GM18520 (cell line): ENCODE measurements around the gene NOLC1.

ENCODE experiments used
- ATAC-seq: cut with Tn5 transposase; IDR thresholded peaks from one replicate; pipeline ENCODE4 v1.9.1; 2021; ENCODE audit not compliant: unreplicated experiment

NOLC1 gene

GRCh38 chr10:102151774-102152544, at the start of gene NOLC1:
TSS of gene NOLC1 (plus strand) at chr10:102152389. CDS start at chr10:102152411, 22 bp downstream.
- peak; percentile 89 for ATAC-seq

DNA sequence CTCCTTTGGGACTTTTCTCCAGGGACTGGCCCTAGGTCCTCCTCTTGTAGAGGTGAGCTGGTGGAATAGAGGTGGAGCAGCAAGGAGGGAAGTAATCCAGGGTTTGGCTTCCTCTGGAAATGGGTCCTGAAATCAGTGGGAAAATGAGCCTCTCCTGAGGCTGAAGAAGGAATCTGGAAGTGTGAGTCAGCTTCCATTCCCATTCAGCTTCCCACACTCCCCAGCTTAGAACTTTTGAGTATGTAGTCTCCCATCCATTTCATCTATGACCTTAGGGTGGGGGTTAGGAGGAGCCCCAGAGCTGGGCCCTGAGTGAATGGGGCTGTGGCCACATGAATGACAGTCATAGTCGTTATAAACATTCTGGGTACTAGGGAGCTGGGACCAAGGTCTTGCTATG, 49.8 kb upstream of the NOLC1 start:
- ATAC-seq = no peak

- ATAC-seq = no peak
Measured at GRCh38 chr10:102106998-102107397, 45.2 kb upstream of the NOLC1 start.

DNA sequence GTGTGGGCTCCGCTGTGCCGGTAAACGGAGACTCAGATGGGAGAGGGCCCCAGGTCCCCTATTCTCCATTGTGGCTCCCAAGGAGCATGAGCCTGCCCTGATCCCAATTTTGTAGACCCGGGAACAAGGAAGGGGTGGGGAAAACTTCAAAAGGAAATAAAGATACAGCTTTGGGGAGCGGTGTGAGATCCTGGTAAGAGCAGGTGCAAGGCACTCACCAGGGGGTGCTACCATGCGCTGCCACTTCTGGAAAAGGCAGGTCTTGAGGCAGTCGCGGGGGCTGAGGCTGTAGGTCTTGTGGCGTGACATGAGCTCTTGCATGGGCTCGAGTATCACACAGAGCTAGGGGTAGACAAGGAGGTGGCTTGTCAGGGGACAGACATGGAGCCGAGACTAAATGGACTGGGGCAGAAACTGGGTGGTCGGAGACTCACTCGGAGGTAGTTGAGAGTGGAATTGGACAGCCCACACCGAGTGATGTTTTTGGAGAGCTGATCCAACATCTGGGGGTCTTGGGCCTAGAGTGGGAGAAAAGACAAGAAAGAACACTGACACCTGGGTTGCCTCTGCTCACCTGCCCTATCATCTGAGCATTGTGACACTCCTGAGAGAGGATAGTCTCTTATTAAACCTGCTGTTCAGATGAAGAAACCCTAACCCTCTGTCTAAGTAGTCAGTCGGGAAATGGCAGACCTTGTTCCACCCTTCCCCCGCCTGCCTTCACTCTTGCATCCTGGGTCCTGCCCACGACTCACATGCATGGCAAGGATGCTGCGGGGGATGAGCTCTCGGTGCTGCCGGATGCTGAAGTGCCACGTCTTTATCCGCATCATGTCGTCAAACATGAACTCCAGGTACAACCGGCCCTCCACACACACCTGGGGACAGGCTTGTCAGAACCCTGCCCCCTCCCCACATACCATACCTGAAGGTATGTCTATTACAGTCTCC, 42.7 kb upstream of the NOLC1 start:
- ATAC-seq = no peak

DNA sequence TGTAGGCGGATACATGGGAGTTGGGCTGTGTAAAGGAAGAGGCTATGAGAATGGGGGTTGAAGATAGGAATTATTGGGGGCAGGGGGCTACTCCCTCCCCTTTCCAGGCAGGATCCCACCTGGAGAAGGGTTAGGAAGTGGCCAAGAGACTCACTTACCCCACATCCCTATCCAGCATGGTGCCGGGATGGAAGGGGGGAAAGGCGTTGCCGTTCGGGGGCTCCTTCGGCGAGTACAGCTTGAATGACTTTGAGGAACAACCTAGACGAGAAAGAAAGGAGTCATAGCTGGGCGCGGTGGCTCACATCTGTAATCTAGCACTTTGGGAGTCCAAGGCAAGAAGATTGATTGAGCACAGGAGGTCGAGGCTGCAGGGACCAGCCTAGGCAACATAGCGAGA, 40.9 kb upstream of the NOLC1 start:
- ATAC-seq = no peak

GRCh38 chr10:102112210-102112817, 39.9 kb upstream of the NOLC1 start:
- no peak for ATAC-seq

DNA sequence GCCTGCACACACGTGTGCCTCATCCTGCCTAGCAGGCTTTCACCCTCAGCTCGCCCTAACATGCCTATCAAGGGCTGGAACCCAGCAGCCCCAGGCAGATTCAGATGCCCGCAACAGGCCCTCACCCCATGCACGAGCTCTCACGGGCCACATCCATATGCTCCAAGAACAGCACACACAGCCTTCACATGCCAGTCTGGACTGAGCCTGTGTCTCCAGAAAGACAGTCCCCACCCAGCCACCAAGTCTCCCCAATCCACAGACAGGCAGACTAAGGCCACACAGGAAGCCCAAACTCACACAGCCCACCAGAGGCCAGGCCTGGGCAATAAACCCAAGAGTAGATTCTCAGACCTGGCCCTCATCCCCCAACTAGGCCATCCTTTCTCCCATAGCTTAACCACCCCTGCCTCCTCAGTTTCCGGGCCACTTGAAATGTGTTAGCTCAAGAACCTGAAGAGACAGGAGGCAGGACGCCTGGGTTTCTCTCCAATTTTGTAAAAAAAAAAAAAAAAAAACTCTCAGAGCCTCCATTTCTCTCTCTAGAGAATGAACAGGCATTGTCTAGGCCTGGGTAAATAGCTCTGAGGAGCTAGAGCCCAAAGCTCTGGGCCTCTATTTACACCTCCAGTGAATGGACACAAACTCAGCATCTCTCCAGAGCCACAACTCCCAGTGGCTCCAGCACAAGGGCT, 38.8 kb upstream of the NOLC1 start:
- no peak for ATAC-seq

DNA sequence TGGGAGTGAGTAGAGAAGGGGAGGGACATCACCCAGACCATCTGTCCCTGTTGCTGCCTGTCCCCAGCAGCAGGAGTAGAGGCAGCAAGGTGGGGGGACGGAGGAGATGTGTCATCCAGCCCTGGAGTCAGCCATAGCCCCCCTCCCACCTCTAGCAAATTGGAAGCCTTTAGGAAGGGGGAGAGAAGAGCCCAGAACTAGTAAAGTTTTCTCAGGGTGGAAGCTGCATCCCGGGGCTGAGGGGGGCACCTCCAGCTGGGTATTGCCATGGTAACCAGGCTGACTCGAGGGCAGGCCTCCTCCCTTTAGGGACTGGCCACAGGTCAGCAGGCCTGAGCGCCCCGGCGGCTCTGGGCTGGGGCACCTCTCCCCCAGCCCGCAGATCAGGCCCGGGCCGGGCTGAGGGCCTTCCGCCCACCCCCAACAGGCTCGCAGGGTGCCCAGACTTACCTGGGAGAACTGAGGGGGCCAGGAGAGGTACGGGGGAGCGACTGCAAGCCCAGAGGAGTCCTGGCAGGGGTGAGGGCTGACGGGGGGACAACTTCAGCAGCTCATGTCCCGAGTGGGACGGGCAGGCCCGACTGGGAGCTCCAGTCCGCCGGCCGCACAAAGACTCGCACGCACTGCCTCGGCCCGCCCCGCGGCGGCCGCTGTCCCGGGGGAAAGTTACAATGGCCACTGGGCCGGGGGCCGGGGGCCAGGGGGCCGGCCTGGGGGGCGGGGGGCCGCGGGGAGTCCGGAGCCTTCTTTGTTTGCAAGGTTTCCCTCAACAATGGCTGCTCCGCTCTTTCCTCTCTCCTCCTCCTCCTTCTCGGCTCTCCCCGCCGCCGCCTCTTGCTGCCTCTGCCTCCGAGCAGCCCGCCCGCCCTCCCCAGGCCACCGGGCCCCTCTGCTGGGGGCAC, 38.0 kb upstream of the NOLC1 start:
- no peak for ATAC-seq

DNA sequence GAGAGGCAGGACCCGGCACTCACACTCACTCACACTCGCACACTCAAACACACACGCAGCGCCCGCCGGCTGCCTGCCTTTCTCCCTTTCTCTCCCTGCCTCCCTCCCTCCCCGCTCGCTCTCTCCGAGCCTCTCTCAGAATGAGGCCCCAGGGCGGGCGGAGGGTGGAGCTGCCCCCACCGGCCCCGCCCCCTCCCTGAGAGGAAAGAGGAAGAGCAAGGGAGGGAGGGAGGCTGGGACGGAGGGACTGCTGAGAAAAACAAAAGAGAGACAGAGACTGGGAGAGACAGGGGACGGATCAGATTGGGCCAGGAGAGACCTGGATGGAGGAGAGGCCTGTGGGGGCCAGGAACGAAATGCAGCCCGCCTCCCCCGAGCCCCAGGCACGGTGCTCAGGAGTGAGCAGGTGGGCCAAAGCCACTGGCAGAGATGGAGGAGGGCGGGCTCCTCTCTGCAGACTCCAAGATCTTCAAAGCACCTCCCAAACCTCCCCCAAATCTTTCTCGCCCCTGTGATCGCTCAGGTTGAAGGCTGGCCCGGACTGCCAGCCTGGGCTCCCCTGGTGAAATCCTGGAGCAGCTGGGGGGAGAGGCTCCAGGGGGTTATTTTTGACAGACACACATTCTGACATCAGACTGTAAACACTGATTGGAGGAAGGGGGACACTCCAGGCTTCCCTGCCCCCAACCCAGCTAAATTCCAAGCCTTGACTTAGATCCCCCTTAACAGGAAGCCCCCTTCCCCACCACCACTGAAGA, 37.1 kb upstream of the NOLC1 start:
- ATAC-seq = peak; percentile 47

GRCh38 chr10:102115775-102116174, 36.4 kb upstream of the NOLC1 start:
- ATAC-seq = no peak

DNA sequence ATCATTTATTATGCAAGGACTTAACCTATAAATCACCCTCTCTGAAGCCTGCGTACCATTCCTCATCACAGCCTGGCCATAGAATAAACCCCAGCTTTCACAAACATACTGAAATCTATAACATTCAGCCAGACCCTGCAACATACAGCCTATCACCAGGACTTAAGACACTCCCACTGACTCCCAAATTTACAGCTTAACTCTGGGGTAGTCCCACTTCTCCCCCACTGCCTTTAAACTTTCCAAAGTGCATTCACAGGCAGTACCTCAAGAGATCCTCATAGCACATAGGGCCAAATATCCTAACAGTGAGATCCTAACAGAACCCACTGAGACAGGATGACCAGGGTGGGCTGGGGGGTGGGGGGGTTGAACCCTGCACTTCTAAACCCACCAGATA, 35.5 kb upstream of the NOLC1 start:
- no peak for ATAC-seq

DNA sequence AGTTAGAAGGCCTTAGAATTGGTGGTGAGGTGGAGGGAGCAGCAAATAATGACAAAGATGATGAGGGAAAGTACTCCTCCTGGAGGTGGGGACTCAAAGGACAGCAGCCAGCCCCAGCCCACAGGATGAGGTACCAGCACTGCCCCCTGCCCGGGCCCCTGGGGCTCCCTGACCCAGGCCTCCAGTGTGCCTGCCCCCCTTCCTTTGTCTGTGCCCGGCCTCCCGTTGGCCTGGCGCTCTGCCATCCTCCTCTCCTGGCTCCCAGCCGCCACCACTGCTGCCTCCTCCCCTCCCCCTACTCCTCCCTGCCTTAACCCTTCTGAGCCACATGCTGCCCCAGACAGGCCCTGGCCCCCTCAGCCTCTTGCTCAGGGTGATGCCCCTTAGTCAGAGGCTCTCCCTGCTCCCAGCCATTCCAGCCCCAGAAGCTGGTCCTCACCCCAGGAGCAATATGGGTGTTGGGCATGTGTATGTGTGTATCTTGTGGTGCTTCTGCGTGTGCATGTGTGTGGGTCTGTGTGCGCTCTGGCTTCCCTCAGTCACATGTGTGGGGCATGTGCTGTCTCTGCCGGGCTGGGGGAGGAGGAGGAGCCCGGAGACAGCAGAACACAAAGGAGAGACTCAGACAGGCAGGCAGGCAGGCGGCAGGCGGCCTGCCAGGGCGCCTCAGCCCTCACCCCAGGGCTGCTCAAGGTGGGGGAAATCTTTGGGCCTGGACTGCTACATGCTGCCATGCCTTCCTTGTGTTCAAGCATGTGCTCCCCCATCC, 34.6 kb upstream of the NOLC1 start:
- ATAC-seq = no peak

GRCh38 chr10:102118867-102119266, 33.3 kb upstream of the NOLC1 start:
- no peak for ATAC-seq

DNA sequence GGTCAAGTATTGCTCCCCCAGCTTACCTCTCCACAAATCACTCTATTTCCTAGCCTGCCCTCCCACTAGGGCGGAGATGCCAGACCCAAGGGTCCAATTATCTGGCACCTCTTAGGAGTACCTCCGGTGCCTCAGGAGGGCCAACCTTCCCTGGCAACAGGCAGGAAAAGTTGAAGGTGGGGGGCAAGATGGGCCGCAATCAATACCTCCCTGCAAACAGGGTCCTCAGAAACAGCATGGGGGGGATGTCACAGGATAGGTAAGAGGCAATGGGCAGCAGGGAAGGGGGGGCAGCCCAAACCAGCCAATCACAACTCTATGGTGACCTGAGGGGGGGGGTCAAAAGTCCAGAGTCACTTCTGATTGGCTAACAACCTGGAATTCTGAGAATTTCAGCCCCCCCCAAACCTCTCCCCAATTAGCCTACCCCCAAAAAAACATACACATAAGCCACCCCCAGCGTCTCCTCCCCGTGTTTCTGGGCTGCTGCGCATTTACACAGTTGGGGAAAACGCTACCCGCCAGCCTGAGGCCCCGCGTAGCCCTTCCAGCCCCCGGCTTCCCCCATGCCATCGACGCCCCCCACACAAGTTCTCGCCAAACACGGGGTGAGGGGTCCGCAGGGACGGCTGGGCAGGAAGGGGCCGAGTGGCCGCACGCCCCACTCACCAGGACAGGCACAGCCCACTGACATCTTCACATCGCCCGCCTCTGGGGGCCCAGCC, 32.6 kb upstream of the NOLC1 start:
- no peak for ATAC-seq

GRCh38 chr10:102120142-102120990, 31.8 kb upstream of the NOLC1 start, which contains the start of gene LDB1:
TSS of gene LDB1 (minus strand) at chr10:102120368. CDS start at chr10:102120110, 258 bp downstream.
- peak; percentile 62 for ATAC-seq

GRCh38 chr10:102120991-102121738, 31.0 kb upstream of the NOLC1 start:
- ATAC-seq = no peak
